Esophagus muscularis mucosa (tissue), 3 donors: Measurements from ENCODE around the gene TSC22D2.

ENCODE experiments used
- POLR2A ChIP-seq: fragments of 450-650 bp; IDR thresholded peaks from one replicate; pipeline ENCODE4 v1.6.1; 2017; ENCODE audit warnings: antibody characterized with exemption, moderate library complexity, mild to moderate bottlenecking, low read depth
- TF ChIP-seq, protein P1 (sequence below), 3 experiments: fragments of 200-600 bp in 2 of 3; fragments of 450-650 bp in 1 of 3; sonication (generic) in 2 of 3; IDR thresholded peaks; one replicate each; pipeline ENCODE4 v1.5.1; 2017 to 2019; ENCODE audit warnings: antibody characterized with exemption in 3 of 3, mild to moderate bottlenecking in 2 of 3, moderate library complexity in 1 of 3

- TF ChIP-seq, protein P1, sequence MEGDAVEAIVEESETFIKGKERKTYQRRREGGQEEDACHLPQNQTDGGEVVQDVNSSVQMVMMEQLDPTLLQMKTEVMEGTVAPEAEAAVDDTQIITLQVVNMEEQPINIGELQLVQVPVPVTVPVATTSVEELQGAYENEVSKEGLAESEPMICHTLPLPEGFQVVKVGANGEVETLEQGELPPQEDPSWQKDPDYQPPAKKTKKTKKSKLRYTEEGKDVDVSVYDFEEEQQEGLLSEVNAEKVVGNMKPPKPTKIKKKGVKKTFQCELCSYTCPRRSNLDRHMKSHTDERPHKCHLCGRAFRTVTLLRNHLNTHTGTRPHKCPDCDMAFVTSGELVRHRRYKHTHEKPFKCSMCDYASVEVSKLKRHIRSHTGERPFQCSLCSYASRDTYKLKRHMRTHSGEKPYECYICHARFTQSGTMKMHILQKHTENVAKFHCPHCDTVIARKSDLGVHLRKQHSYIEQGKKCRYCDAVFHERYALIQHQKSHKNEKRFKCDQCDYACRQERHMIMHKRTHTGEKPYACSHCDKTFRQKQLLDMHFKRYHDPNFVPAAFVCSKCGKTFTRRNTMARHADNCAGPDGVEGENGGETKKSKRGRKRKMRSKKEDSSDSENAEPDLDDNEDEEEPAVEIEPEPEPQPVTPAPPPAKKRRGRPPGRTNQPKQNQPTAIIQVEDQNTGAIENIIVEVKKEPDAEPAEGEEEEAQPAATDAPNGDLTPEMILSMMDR (IDR thresholded peaks at IDR 0.05) = no peak
- TF ChIP-seq POLR2A = no peak
Measured at GRCh38 chr3:150410311-150411105, 2.4 kb downstream of the TSC22D2 start.
